ENCODE measurements around the gene SLA2. TPM values are rescaled to one million over a fixed set of nuclear protein-coding genes. Genes with fewer than 3 reads are reported as not detected.
A peak's percentile ranks its signal among the peaks of the same experiment; 100 is the strongest.

The SLA2 gene
- total RNA-seq, 1 experiment from 2014 or later = not detected

DNA sequence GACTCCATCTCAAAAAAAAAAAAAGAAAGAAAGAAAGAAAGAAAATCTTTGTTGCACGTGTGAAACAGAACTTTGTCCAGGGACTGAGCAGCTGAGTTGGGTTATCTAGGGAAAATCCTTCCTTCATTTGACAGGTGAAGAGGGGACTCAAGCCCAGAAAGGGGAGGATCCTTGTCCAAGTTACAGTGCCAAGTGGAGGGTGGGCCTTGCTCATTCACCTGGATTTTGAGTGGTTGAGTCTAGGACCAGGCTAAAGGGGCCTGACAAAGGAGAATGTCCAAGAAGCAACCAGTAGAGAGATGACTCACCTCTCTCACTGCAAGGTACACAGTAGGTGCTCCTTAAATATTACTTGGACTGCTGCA lies 69.9 kb downstream of the SLA2 start:
- no peak for DNase-seq (ENCODE audit: unreplicated experiment)
- POLR2A ChIA-PET = interaction anchor here (1.5 to 6.4 kb wide), 4 partner anchors 9 to 170 kb away, joined by 4 to 60 read pairs (median 17); partner anchors contain the start of genes NDRG3 and RAB5IF
- Mint-ChIP-seq H3K4me3 (ENCODE audit: unreplicated experiment) (no peak overlapping the region), H3K27me3 (ENCODE audit: insufficient read depth, unreplicated experiment) (no peaks in the 10 kb centered on the region), H3K9me3 (ENCODE audit: unreplicated experiment) (no peaks in the 10 kb centered on the region), H3K36me3 (ENCODE audit: insufficient read depth, unreplicated experiment) (peaks cover 6% of the 10 kb centered on the region), H3K4me1 (ENCODE audit: insufficient read depth, unreplicated experiment) (peaks cover 19% of the 10 kb centered on the region), H3K27ac (ENCODE audit: low read depth, unreplicated experiment) (no peak overlapping the region)
- CTCF ChIA-PET = interaction anchor here (0.5 to 4.4 kb wide), 6 partner anchors 9 to 292 kb away, joined by 3 to 27 read pairs (median 5); partner anchors contain the start of gene RAB5IF
- BruUV-seq (replicated peaks) = no TSS peak
- TF ChIP-seq, protein P1, sequence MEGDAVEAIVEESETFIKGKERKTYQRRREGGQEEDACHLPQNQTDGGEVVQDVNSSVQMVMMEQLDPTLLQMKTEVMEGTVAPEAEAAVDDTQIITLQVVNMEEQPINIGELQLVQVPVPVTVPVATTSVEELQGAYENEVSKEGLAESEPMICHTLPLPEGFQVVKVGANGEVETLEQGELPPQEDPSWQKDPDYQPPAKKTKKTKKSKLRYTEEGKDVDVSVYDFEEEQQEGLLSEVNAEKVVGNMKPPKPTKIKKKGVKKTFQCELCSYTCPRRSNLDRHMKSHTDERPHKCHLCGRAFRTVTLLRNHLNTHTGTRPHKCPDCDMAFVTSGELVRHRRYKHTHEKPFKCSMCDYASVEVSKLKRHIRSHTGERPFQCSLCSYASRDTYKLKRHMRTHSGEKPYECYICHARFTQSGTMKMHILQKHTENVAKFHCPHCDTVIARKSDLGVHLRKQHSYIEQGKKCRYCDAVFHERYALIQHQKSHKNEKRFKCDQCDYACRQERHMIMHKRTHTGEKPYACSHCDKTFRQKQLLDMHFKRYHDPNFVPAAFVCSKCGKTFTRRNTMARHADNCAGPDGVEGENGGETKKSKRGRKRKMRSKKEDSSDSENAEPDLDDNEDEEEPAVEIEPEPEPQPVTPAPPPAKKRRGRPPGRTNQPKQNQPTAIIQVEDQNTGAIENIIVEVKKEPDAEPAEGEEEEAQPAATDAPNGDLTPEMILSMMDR (IDR thresholded peaks at IDR 0.05; ENCODE audit: unreplicated experiment) = no peak
- intact Hi-C loops (cut with micrococcal nuclease) = no loop called here

DNA sequence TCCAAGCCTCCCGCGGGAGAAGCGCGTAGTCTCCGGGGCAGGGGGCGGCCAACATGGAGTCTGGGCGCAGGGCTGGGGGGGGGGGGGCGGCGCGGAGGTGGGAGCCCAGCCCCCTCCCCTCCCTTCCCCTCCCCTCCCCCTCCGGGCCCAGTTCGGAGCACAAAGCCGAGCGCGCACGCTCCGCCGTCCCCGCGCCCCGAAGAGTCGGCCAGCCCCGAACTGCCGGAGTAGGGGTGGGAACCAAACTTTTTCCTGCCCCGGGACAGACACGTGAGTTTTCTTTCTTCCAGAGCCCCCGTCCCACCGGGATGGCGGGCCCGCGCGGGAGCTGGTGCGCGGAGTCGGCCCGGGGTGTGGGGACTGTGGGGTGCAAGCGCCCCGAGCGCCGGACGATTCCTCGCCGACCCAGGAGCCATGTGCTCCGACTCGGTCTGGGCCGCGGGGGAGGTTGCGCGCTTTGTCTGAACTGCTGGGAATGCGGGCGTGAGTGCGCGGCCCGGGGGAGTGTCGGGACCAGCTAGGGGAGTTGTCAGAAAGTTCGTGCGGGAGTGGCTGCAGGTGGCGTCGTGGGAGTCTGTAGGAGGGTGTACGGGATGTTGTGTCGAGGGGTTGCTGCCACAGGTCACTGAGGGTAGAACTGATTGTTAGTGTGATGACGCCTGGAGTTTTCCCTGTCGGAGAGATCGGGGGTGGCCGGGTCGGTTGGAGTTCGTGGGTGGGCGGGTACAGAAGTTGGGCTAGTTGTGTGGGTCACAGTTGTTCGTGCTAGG lies 71.4 kb downstream of the SLA2 start:
- Mint-ChIP-seq H3K4me1 (ENCODE audit: insufficient read depth, unreplicated experiment) (peaks cover 19% of the 10 kb centered on the region), H3K4me3 (ENCODE audit: unreplicated experiment) (peak overlapping the region; percentile 74), H3K27me3 (ENCODE audit: insufficient read depth, unreplicated experiment) (no peaks in the 10 kb centered on the region), H3K36me3 (ENCODE audit: insufficient read depth, unreplicated experiment) (peaks cover under 1% of the 10 kb centered on the region), H3K27ac (ENCODE audit: low read depth, unreplicated experiment) (peak overlapping the region; percentile 6), H3K9me3 (ENCODE audit: unreplicated experiment) (no peaks in the 10 kb centered on the region)
- peak; percentile 47 for DNase-seq (ENCODE audit: unreplicated experiment)
- intact Hi-C loops (cut with micrococcal nuclease) = no loop called here
- BruUV-seq (replicated peaks) = no TSS peak
- POLR2A ChIA-PET = interaction anchor here (0.6 to 6.4 kb wide), 9 partner anchors 10 to 317 kb away, joined by 3 to 60 read pairs (median 4); partner anchors contain the start of genes NDRG3 and RAB5IF
- TF ChIP-seq, protein P1 (IDR thresholded peaks at IDR 0.05; ENCODE audit: unreplicated experiment) = no peak
- CTCF ChIA-PET = interaction anchor here (0.6 to 1.3 kb wide), 5 partner anchors 17 to 757 kb away, joined by 3 to 5 read pairs (median 3); partner anchors contain the start of gene DSN1

DNA sequence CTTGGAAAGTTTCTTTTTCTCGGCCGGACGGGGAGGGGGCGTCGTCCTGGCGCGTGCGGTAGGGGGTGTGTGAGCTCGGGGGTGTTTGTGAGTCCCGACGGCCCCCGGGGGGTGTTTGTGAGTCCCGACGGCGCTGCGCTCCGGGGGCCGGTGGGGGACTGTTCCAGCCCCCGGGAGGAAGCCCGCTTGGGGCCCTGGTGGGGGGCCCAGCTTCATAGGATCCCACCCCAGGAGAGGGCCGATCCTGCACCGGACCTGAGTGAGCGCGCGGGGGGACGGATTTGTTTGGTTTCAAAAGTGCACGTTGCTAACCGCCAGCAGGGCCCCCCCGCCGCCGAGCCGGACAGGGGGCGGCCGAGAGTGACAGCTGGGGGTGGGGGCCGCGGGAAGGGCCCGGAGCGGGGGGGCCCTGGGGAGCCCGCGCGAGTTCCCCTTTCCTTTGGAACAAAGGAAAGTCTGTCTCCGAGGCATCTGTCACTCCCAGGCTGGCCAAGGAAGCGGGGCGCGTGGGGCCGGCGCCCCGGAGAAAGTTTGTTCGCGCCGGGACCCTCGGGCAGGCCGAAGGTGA lies 72.1 kb downstream of the SLA2 start:
- H3K4me3 Mint-ChIP-seq (ENCODE audit: unreplicated experiment) = peak overlapping the region; percentile 74
- ChIA-PET CTCF (interaction anchor here (1.0 to 1.3 kb wide), 4 partner anchors 15 to 19 kb away, joined by 3 to 5 read pairs (median 5); no protein-coding TSS in a partner anchor), POLR2A (interaction anchor here (0.7 to 6.4 kb wide), 8 partner anchors 11 to 677 kb away, joined by 3 to 60 read pairs (median 5); partner anchors contain the start of genes RAB5IF and SCAND1)
- peaks cover 19% of the 10 kb centered on the region for H3K4me1 Mint-ChIP-seq (ENCODE audit: insufficient read depth, unreplicated experiment)
- no peaks in the 10 kb centered on the region for H3K36me3 Mint-ChIP-seq (ENCODE audit: insufficient read depth, unreplicated experiment)
- DNase-seq (ENCODE audit: unreplicated experiment) = no peak
- H3K27ac Mint-ChIP-seq (ENCODE audit: low read depth, unreplicated experiment) = no peak overlapping the region
- H3K27me3 Mint-ChIP-seq (ENCODE audit: insufficient read depth, unreplicated experiment) = no peaks in the 10 kb centered on the region
- BruUV-seq (replicated peaks) = no TSS peak
- TF ChIP-seq, protein P1 (IDR thresholded peaks at IDR 0.05; ENCODE audit: unreplicated experiment) = no peak
- no peaks in the 10 kb centered on the region for H3K9me3 Mint-ChIP-seq (ENCODE audit: unreplicated experiment)
- intact Hi-C loops (cut with micrococcal nuclease) = no loop called here
